ENCODE measurements around the gene AGAP1.

DNA sequence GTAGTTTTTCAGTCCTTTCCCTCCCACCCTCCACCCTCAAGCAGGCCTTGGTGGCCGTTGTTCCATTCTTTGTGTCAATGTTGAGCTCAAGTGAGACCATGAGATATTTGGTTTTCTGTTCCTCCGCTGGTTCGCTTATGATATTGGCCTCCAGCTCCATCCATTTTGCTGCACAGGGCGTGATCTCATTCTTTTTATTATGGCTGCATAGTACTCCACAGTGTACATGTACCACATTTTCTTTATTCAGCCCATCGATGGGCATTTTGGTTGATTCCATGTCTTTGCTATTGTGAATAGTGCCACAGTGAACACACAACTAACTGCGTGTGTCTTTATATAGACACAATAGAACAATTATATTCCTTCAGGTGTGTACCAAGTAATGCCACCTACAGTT lies 14.1 kb downstream of the AGAP1 start:
- TF ChIP-seq, protein P1, sequence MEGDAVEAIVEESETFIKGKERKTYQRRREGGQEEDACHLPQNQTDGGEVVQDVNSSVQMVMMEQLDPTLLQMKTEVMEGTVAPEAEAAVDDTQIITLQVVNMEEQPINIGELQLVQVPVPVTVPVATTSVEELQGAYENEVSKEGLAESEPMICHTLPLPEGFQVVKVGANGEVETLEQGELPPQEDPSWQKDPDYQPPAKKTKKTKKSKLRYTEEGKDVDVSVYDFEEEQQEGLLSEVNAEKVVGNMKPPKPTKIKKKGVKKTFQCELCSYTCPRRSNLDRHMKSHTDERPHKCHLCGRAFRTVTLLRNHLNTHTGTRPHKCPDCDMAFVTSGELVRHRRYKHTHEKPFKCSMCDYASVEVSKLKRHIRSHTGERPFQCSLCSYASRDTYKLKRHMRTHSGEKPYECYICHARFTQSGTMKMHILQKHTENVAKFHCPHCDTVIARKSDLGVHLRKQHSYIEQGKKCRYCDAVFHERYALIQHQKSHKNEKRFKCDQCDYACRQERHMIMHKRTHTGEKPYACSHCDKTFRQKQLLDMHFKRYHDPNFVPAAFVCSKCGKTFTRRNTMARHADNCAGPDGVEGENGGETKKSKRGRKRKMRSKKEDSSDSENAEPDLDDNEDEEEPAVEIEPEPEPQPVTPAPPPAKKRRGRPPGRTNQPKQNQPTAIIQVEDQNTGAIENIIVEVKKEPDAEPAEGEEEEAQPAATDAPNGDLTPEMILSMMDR (IDR thresholded peaks at IDR 0.05) = no peak
- TF ChIP-seq POLR2A (IDR thresholded peaks at IDR 0.05) = no peak
